HG02885 (cell line): ENCODE measurements around the gene TAX1BP3.
"Not testable (repeated sequence)": the region's sequence is repeated elsewhere in the genome, so short reads cannot be mapped to it uniquely, and the experiment has no call there.

Experiments
- ATAC-seq: cut with Tn5 transposase; IDR thresholded peaks from one replicate; pipeline ENCODE4 v1.9.1; 2021; ENCODE audit warnings: mild to moderate bottlenecking; ENCODE audit not compliant: unreplicated experiment, poor library complexity

TAX1BP3 gene

GRCh38 chr17:3668279-3669084 is at the start of gene TAX1BP3, which contains the start of gene EMC6:
TSS of gene TAX1BP3 (minus strand) at chr17:3668578. CDS start at chr17:3668526, 52 bp downstream.
TSS of gene EMC6 (plus strand) at chr17:3668812. CDS start at chr17:3669147, 335 bp downstream.
- ATAC-seq: peak; percentile 91

GRCh38 chr17:3715296-3715695 is 46.9 kb upstream of the TAX1BP3 start:
- ATAC-seq: no peak

GRCh38 chr17:3712811-3713463 is 44.6 kb upstream of the TAX1BP3 start:
- ATAC-seq: no peak

GRCh38 chr17:3710951-3711383 is 42.6 kb upstream of the TAX1BP3 start:
- ATAC-seq: peak; percentile 91

GRCh38 chr17:3708366-3708765 is 40.0 kb upstream of the TAX1BP3 start:
- no peak for ATAC-seq

GRCh38 chr17:3705718-3705984 is 37.3 kb upstream of the TAX1BP3 start:
- not testable (repeated sequence) for ATAC-seq

- no peak for ATAC-seq
Observed at GRCh38 chr17:3704931-3705717, 36.7 kb upstream of the TAX1BP3 start.

- ATAC-seq: not testable (repeated sequence)
Observed at GRCh38 chr17:3702041-3702539, 33.7 kb upstream of the TAX1BP3 start.

GRCh38 chr17:3699951-3700350 is 31.6 kb upstream of the TAX1BP3 start:
- no peak for ATAC-seq

GRCh38 chr17:3698139-3698538 is 29.8 kb upstream of the TAX1BP3 start:
- ATAC-seq: no peak

- ATAC-seq: no peak
Observed at GRCh38 chr17:3697103-3697476, 28.7 kb upstream of the TAX1BP3 start.

GRCh38 chr17:3695723-3696411 is 27.5 kb upstream of the TAX1BP3 start, which contains the start of gene P2RX5:
TSS of gene P2RX5 (minus strand) at chr17:3696155. CDS start at chr17:3696005, 150 bp downstream.
- peak; percentile 47 for ATAC-seq

GRCh38 chr17:3695129-3695722 is 26.8 kb upstream of the TAX1BP3 start:
- ATAC-seq: no peak

GRCh38 chr17:3693829-3694231 is 25.5 kb upstream of the TAX1BP3 start:
- ATAC-seq: peak; percentile 41

GRCh38 chr17:3693141-3693540 is 24.8 kb upstream of the TAX1BP3 start:
- ATAC-seq: no peak

- no peak for ATAC-seq
Observed at GRCh38 chr17:3692346-3692745, 24.0 kb upstream of the TAX1BP3 start.

- no peak for ATAC-seq
Observed at GRCh38 chr17:3691617-3692067, 23.3 kb upstream of the TAX1BP3 start.

- ATAC-seq: no peak
Observed at GRCh38 chr17:3690094-3690715, 21.8 kb upstream of the TAX1BP3 start.
